ENCODE results near the gene HOXD8.

- TF ChIP-seq EP300 (IDR thresholded peaks at IDR 0.05) (no peak), CTCF (IDR thresholded peaks at IDR 0.05) (peak in 2 of 3 donors; percentile 22 to 25), POLR2A (IDR thresholded peaks at IDR 0.05) (peak; percentile 69)
Measured at GRCh38 chr2:176128982-176129796, at the start of gene HOXD8.

Measured in ovary (tissue), 3 donors.